Fibroblast of lung (primary cell): ENCODE measurements around the gene GALNT18. TPM values are rescaled to one million over a fixed set of nuclear protein-coding genes. Genes with fewer than 3 reads are reported as not detected.

Source experiments
- DNase-seq, 2 donors: peaks; one replicate each; pipeline versions ENCODE4 v3.0.0 to v3.0.0-alpha.2; 2010; ENCODE audit warnings: low read depth in 2 of 2
- H2AFZ ChIP-seq: 2 replicates; pipeline ENCODE4 v1.5.1; 2012; ENCODE audit warnings: low read length, control low read depth, inconsistent platforms
- H3K27ac ChIP-seq: 2 replicates; pipeline ENCODE4 v1.5.1; 2011; ENCODE audit warnings: low read length, control low read depth; ENCODE audit not compliant: insufficient read depth
- H3K27me3 ChIP-seq: 2 replicates; pipeline ENCODE4 v1.5.1; 2011; ENCODE audit warnings: mild to moderate bottlenecking, low read length; ENCODE audit not compliant: control insufficient read depth, insufficient read depth
- H3K36me3 ChIP-seq: 2 replicates; pipeline ENCODE4 v1.5.1; 2011; ENCODE audit warnings: low read length; ENCODE audit not compliant: control insufficient read depth, insufficient read depth
- H3K4me1 ChIP-seq: 2 replicates; pipeline ENCODE4 v1.5.1; 2011; ENCODE audit warnings: low read length; ENCODE audit not compliant: control insufficient read depth, insufficient read depth; ENCODE audit errors: extremely low read depth
- H3K4me2 ChIP-seq: 2 replicates; pipeline ENCODE4 v1.5.1; 2011; ENCODE audit warnings: low read length, control low read depth; ENCODE audit not compliant: insufficient read depth; ENCODE audit errors: extremely low read depth
- H3K4me3 ChIP-seq, 4 experiments: fragments of 200-600 bp in 1 of 4; sonication (generic) in 1 of 4; replicated peaks in 1 of 4; 2 replicates each; pipeline ENCODE4 v1.5.1; 2011 to 2016; ENCODE audit warnings: low read length in 4 of 4, low read depth in 3 of 4, mild to moderate bottlenecking in 3 of 4, control low read depth in 2 of 4, inconsistent platforms in 1 of 4, mixed read lengths in 1 of 4; ENCODE audit not compliant: insufficient read depth in 1 of 4; ENCODE audit errors: control extremely low read depth in 1 of 4
- H3K79me2 ChIP-seq: 2 replicates; pipeline ENCODE4 v1.5.1; 2012; ENCODE audit warnings: mild to moderate bottlenecking, low read length, inconsistent platforms; ENCODE audit not compliant: control insufficient read depth, insufficient read depth
- H3K9ac ChIP-seq: 2 replicates; pipeline ENCODE4 v1.5.1; 2011; ENCODE audit warnings: mild to moderate bottlenecking, low read length, control low read depth; ENCODE audit not compliant: insufficient read depth
- H3K9me3 ChIP-seq: 2 replicates; pipeline ENCODE4 v1.5.1; 2012; ENCODE audit warnings: low read depth, low read length; ENCODE audit not compliant: control insufficient read depth, insufficient read depth
- H4K20me1 ChIP-seq: 2 replicates; pipeline ENCODE4 v1.5.1; 2011; ENCODE audit warnings: low read length; ENCODE audit not compliant: control insufficient read depth, insufficient read depth; ENCODE audit errors: extremely low read depth
- EZH2 ChIP-seq: IDR thresholded peaks from 2 replicates; pipeline ENCODE4 v1.5.1; 2012; ENCODE audit warnings: low read length, control low read depth, mild to moderate bottlenecking; ENCODE audit errors: missing control alignments
- polyA plus RNA-seq, 2 donors: library from polyadenylated mRNA; depleted of rRNA in 1 of 2; stranded (reverse) in 1 of 2; unstranded in 1 of 2; fragments of >200 nt; gene quantifications; 2 replicates each; pipeline ENCODE4 v1.2.1, GENCODE V29; 2011 to 2012; ENCODE audit warnings: missing spikeins in 1 of 2
- total RNA-seq: library from RNA; depleted of rRNA; stranded (reverse); fragments of >200 nt; gene quantifications from 2 replicates; pipeline ENCODE4 v1.2.1, GENCODE V29; 2014
- TF ChIP-seq, protein P1 (sequence below), 2 donors: IDR thresholded peaks in 1 of 2; conservative IDR thresholded peaks in 1 of 2; 1 replicate in 1 of 2; 2 replicates in 1 of 2; pipeline ENCODE4 v1.5.1; 2011 to 2012; ENCODE audit warnings: low read length in 2 of 2, control low read depth in 1 of 2, inconsistent platforms in 1 of 2, low read depth in 1 of 2, mild to moderate bottlenecking in 1 of 2

Gene GALNT18
- total and polyA plus RNA-seq, 2 donors (not counting 1 experiment from before 2014, with no cell fraction given), result 0.50 to 19.3 TPM

DNA sequence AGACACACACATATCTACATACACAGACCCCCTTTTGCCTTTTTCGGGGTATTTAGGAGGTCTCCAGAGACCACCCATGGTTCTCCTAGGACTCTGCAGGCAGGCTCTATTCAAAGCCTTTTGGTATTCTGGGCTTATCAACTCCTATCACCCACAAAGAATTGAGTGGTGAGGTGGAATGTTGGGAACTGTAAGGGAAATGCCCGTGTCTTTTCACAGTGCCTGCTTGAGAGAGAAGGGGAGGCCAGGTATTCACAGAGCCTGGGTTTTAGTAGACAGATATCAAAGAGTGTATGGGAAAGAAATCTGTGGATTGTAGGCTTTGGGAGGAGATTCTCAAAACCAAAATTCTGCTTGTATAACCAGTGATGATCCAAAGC, 224.8 kb downstream of the GALNT18 start:
- Histone ChIP-seq H3K79me2 (no peaks in the 10 kb centered on the region), H3K9me3 (no peaks in the 10 kb centered on the region), H3K4me3 (no peak overlapping the region), H3K36me3 (no peaks in the 10 kb centered on the region), H3K27ac (peak overlapping the region; percentile 85), H3K9ac (no peak overlapping the region), H2AFZ (no peak overlapping the region), H3K4me2 (peak overlapping the region; percentile 68), H3K27me3 (no peaks in the 10 kb centered on the region), H3K4me1 (peaks cover 6% of the 10 kb centered on the region), H4K20me1 (no peaks in the 10 kb centered on the region)
- TF ChIP-seq, protein P1, sequence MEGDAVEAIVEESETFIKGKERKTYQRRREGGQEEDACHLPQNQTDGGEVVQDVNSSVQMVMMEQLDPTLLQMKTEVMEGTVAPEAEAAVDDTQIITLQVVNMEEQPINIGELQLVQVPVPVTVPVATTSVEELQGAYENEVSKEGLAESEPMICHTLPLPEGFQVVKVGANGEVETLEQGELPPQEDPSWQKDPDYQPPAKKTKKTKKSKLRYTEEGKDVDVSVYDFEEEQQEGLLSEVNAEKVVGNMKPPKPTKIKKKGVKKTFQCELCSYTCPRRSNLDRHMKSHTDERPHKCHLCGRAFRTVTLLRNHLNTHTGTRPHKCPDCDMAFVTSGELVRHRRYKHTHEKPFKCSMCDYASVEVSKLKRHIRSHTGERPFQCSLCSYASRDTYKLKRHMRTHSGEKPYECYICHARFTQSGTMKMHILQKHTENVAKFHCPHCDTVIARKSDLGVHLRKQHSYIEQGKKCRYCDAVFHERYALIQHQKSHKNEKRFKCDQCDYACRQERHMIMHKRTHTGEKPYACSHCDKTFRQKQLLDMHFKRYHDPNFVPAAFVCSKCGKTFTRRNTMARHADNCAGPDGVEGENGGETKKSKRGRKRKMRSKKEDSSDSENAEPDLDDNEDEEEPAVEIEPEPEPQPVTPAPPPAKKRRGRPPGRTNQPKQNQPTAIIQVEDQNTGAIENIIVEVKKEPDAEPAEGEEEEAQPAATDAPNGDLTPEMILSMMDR (conservative IDR thresholded peaks at IDR 0.05 in 1 of 2, IDR thresholded peaks at IDR 0.05 in 1 of 2; ENCODE audit: low read depth in 1 of 2, low read length in 2 of 2), result no peak
- TF ChIP-seq EZH2, result no peak
- peak in 1 of 2 donors; percentile 61 for DNase-seq

DNA sequence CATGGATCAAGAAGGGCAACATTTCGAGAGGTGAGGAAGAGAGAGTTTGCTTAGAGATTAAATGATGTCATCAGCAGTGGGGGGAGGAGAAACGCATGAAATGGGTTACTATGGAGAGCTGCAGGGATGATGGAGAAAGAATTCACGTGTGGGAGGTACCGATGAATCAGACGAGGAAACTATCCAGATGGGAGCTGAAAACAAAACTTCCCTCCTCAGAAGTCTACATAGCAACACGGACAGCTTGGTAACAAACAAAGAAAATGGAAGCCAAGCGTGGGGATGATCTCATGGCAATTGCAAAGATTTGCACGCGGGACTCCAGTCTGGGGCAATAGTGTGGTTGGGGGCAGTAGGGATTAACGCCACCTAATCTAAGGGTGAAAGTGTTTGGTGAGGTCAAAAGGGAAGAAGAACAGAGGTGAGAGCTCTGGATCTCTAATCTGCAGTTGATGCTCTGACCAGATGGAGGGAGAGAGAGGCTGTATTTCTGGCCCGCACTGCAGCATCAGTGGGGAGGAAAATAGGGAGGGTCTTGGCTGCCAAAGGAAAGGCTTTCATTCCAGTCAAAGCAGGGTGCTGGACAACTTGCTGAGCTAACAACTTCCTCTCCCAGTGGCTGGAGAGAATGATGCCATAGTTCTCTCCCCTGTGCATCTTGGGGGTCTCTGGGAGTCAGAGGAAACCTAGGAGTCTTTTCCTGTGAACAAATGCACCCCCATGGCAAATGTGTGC, 225.3 kb downstream of the GALNT18 start:
- Histone ChIP-seq H3K27ac (peak overlapping the region; percentile 85), H3K9me3 (no peaks in the 10 kb centered on the region), H3K36me3 (no peaks in the 10 kb centered on the region), H2AFZ (peak overlapping the region; percentile 44), H3K4me3 (peak overlapping the region in 1 of 4 experiments; percentile 23), H3K27me3 (no peaks in the 10 kb centered on the region), H3K9ac (no peak overlapping the region), H4K20me1 (no peaks in the 10 kb centered on the region), H3K4me1 (peaks cover 6% of the 10 kb centered on the region), H3K4me2 (peak overlapping the region; percentile 68), H3K79me2 (no peaks in the 10 kb centered on the region)
- TF ChIP-seq, protein P1 (conservative IDR thresholded peaks at IDR 0.05 in 1 of 2, IDR thresholded peaks at IDR 0.05 in 1 of 2; ENCODE audit: low read depth in 1 of 2, low read length in 2 of 2), result no peak
- TF ChIP-seq EZH2, result no peak
- DNase-seq, result peak; percentile 80 to 96

DNA sequence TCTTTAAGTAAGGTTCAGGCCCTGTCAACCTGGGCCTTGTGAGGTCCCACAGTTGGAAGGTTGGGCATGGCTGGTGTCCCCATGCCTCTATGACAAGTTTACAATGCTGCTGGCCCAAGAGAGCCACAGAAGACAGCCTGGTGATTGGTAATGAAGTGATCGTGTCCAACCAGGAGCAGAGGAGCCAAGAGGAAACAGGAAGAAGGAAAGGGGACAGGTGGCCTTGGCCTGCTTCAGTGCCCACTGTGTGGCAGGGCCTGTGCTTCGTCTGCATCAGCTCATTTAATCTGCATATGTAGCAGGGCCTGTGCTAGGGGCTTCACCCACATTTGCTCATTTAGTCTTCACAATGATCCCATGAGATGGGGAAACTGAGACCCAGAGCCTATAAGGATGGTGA, 226.7 kb downstream of the GALNT18 start:
- Histone ChIP-seq H3K27me3 (no peaks in the 10 kb centered on the region), H4K20me1 (no peaks in the 10 kb centered on the region), H3K27ac (no peak overlapping the region), H3K9ac (no peak overlapping the region), H3K4me2 (no peak overlapping the region), H3K79me2 (no peaks in the 10 kb centered on the region), H3K36me3 (no peaks in the 10 kb centered on the region), H2AFZ (no peak overlapping the region), H3K4me3 (no peak overlapping the region), H3K9me3 (no peaks in the 10 kb centered on the region), H3K4me1 (peaks cover 6% of the 10 kb centered on the region)
- DNase-seq, result no peak
- TF ChIP-seq, protein P1 (conservative IDR thresholded peaks at IDR 0.05 in 1 of 2, IDR thresholded peaks at IDR 0.05 in 1 of 2; ENCODE audit: low read depth in 1 of 2, low read length in 2 of 2), result no peak
- TF ChIP-seq EZH2, result no peak
